GM18526 (cell line): ENCODE measurements around the gene LRRC8B.

Experiments used
- POLR2A ChIP-seq: IDR thresholded peaks from 3 replicates; pipeline ENCODE4 v1.6.1; 2011; ENCODE audit not compliant: insufficient read length; ENCODE audit errors: extremely low read depth

Gene LRRC8B

DNA sequence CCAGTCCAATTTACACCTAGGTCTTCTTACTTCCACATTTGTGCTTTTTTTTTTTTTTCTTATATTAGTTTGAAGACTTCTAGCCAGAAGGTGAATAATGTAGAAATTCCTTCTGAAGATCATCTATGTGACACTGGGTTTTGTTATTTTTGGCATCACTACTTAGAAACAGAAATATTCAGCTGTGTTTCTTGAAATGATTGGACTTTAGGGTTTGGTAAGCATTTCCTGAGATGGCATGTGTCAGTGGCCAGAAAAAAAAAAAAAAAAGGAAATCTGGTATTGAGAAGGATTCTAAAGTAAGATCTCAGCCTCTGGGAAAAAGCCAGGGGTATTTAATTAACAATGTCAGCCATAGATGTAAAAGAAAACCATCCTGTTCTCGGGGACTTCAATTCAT is 64.9 kb downstream of the LRRC8B start:
- no peak for TF ChIP-seq POLR2A

DNA sequence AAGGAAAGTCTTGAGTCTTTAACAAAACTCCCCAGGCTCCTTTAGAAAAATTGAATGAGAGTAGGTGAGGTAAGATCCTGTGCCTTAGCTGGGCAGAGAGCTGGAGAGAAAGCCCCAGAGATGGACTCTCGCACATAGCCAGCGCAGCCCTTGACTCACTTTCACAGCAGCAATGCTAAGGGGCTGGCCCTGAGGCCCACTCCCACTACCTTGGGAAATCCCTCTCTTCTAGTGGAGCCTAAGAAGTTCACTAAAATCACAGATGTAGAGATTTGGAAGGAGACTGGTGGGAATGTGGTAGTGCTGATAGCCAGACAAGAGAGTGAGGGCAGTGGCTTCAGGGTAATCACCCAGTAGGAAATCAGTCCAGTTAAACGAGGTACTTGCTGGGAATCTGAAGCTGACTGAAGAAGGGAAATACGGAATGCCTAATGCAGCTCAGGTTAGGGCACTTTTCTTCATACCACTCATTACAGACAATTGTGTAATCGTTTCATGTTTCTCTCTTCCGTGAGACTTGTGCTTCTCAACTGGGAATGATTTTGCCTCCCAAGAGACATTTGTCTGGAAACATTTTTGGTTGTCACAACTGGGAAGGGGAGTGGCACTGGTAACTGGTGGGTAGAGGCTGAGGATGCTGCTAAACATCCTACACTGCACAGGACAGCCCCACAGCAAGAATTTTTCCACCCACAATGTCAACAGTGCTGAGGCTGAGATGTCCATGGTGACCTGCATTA is 65.9 kb downstream of the LRRC8B start:
- TF ChIP-seq POLR2A, result no peak

DNA sequence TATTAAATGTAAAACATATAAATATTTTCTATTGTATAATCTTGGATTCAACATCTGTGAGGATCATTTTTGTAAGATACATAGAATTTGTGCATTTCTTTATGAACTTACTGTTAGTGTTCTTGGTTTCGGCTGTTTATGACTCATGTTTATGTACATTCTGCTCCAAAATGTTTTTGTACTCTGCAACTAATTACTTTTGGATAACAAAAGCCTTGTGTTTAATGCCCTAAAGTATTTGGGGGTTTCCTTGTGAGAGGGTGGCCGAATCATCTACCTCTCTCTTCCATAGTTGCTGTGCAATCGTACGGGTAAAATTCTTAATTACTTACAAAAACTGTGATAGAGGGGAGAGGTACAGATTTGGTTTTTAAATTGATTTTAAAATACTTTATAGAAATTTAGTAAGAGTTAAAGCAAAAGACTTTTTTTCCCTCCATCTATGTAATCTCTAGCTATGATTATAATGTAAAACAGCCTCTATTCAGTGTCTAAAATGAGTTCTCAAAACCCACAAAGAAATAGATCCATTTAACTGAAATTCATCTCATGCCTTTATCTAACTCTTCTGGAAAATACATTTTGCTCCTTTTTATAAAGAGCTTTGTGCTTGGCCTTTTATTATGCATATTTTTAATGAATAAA is 69.6 kb downstream of the LRRC8B start:
- TF ChIP-seq POLR2A, result no peak

GRCh38 chr1:89596698-89597097 is 72.1 kb downstream of the LRRC8B start:
- no peak for TF ChIP-seq POLR2A

GRCh38 chr1:89598450-89599331 is 74.1 kb downstream of the LRRC8B start:
- no peak for TF ChIP-seq POLR2A

DNA sequence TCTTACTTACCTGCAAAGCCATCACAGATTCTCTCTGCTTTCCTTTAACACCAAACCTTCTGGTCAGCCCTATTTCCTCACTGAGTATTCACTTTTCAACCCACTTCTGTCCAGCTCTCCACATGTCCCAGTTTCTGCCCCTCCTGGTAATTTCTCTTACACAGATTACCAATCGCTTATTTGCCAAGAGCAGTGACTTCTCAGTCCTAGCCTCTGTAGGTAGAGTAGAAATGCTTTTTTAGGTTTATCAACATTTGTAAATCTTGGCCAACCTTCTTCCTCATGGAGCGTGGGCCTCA is 74.7 kb downstream of the LRRC8B start:
- TF ChIP-seq POLR2A, result no peak

GRCh38 chr1:89600451-89601224 is 76.0 kb downstream of the LRRC8B start:
- TF ChIP-seq POLR2A, result no peak

DNA sequence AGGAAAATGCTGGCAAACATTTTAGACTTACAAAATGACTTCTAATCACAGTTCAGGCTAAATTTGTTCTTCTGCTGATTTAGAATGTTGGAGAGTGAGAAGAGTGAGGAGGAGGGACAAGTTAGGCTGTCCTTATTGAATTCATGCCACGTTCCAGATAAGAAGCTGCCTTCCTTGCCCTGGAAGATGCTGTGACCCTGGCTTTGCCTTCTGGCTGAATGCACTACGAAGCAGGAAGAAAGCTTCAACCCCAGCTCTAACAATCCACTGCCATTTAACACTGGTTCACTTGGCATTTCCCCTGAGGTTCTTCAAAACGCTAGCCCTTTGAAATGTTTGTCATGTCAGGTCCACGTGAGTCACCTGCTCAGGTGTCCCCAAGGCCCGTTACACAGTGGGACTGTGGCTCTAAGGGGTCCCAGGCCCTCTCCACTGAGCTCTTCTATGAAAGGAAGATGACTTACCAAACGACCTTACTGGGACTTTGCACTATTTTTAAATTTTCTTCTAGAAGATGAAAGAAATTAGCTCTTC is 78.3 kb downstream of the LRRC8B start:
- no peak for TF ChIP-seq POLR2A

DNA sequence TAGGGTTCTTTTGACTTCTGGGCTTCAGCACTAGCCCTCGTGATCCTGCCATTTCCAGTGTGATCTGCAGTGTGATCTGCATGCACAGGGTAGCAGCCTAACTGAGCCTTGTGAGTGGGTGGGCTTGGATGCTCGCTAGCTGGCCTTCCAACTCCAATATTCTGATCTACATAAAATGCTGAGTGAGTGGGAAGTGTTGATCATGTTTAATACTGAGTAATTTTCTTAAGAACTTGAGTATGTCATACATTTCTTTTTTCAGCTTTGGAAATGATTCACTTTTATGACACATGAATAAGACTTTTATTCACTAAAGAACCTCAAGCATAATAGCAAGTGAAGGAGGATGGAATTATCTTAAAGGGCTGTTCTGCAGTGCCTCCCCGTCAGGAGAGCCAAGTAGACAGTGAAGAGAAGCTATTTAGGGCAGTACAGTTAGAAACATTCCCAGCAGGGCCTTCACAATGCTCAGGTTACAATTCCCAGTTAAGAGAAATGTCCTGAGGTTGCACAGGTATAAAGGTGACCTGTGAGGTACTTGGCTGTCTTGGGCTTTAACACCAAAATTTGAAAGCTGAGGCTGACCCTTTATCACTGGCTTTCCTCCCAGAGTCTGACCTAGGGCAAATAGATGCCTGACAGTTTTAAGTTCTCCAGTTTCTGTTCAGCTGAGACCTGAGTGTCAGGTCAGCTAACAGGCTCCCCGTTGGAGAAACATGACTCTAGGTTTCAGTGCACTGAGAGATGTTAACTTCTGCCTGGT is 79.2 kb downstream of the LRRC8B start:
- TF ChIP-seq POLR2A, result no peak

- TF ChIP-seq POLR2A, result no peak
Measured at GRCh38 chr1:89604414-89604735, 79.7 kb downstream of the LRRC8B start.

DNA sequence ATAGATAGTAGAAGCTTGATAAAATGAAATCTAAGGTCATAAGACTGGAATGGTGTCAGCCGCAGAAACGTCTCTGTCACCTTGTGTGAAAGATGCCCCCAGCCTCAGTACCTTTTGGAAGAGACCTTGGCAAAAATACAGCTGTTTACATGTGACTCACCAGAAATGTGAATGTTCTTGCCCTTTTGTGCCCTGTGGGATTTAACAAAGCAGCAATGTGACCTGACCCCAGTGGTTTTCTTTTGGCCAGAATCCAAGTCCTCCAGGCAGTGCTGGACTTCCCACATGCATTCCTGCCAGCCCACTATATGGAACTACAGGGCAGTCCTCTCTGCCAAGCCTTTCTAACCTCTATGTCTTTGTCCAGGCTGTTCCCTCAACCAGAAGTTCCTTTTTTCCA is 81.1 kb downstream of the LRRC8B start:
- no peak for TF ChIP-seq POLR2A

GRCh38 chr1:89606227-89606980 is 81.8 kb downstream of the LRRC8B start:
- TF ChIP-seq POLR2A, result no peak

DNA sequence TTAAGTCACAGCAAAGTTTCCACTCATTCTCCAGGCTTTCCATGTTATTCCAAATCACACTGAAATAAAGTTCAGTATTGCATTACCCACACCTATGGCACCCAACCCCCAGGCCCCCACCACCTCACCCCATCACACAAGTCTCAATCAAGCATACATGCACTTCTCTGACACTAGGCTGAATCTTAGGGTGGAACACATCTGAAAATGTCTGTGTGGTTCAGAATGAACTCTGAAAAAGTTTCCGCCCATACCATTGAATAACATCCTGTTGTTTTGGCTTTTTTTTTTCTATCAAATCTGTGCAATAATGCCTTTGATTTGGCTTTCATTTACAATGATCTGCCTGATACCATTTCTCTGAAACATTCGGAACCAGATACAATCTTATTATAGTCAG is 82.5 kb downstream of the LRRC8B start:
- TF ChIP-seq POLR2A, result no peak
